Fibroblast of villous mesenchyme (primary cell): Measurements from ENCODE around the gene PTN. TPM values are rescaled to one million over a fixed set of nuclear protein-coding genes. Genes with fewer than 3 reads are reported as not detected.

Source experiments
- DNase-seq: peaks from one replicate; pipeline ENCODE4 v3.0.0-alpha.2; 2010; ENCODE audit warnings: low read depth
- H3K4me3 ChIP-seq: 2 replicates; pipeline ENCODE4 v1.5.1; 2011; ENCODE audit warnings: low read depth, mild to moderate bottlenecking, low read length
- total RNA-seq: library from RNA; depleted of rRNA; stranded (reverse); fragments of >200 nt; gene quantifications from 2 replicates; pipeline ENCODE4 v1.2.3, GENCODE V29; 2012
- TF ChIP-seq, protein P1 (sequence below): IDR thresholded peaks from 2 replicates; pipeline ENCODE4 v1.5.1; 2012; ENCODE audit warnings: low read depth, mild to moderate bottlenecking, low read length; ENCODE audit not compliant: insufficient read depth

PTN gene, protein sequence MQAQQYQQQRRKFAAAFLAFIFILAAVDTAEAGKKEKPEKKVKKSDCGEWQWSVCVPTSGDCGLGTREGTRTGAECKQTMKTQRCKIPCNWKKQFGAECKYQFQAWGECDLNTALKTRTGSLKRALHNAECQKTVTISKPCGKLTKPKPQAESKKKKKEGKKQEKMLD
- total RNA-seq, result 9.1 and 25.1 TPM in 2 replicates

DNA sequence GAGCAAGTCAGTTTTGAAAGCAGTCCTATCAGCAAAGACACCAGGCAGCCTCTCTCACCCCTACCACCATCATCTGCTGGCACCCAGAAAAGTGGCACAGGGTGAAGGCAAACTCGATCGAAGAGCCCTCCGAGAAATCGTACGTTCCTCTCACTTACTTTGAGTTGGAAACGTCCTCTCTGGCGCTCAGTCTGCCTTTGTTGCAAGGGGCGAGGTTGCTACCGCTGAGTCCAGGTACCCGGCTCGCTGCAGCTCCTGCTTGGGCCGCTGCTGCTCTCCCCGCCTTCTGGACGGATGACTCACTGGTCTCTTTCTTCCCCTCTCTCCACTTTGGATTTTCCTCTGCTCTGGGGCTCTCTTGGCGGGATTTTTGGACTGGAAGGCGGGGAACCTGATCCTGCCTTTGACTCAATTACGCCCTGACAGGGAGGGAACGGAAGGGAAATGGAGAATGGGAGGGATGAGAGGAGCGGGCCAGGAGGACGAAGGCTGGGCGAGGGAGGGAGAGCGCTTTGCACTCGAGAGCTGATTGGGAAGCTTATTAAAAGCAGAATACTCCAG is at the start of gene PTN:
Gene PTN, minus strand, starts transcription at position 453 of the 561 bp plus-strand sequence. CDS start 88,760 bp downstream, outside the sequence.
- H3K4me3 ChIP-seq, result peak within 1 kb of the TSS; percentile 54
- TF ChIP-seq, protein P1, sequence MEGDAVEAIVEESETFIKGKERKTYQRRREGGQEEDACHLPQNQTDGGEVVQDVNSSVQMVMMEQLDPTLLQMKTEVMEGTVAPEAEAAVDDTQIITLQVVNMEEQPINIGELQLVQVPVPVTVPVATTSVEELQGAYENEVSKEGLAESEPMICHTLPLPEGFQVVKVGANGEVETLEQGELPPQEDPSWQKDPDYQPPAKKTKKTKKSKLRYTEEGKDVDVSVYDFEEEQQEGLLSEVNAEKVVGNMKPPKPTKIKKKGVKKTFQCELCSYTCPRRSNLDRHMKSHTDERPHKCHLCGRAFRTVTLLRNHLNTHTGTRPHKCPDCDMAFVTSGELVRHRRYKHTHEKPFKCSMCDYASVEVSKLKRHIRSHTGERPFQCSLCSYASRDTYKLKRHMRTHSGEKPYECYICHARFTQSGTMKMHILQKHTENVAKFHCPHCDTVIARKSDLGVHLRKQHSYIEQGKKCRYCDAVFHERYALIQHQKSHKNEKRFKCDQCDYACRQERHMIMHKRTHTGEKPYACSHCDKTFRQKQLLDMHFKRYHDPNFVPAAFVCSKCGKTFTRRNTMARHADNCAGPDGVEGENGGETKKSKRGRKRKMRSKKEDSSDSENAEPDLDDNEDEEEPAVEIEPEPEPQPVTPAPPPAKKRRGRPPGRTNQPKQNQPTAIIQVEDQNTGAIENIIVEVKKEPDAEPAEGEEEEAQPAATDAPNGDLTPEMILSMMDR, result no peak
- peak; percentile 32 for DNase-seq

DNA sequence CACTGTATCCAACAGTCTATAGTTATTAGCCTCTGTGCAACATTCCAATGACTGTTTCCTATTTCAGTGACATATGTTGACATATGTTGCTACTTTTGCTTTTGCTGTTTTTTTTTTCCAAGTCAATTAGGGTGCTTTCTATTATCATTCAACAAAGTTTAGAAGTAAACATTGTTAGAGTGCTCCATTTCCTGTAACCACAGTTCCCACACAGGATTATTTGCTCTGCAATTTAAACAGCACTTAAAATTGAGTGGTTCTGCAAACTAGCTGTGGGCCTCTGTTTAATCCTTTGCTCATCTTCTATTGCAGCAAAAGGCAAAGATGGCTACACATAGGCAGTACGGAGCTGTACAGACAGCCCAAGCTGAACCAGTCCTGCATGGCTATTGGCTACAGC is 46.5 kb upstream of the PTN start:
- no peak overlapping the region for H3K4me3 ChIP-seq
- peak; percentile 4 for DNase-seq
- TF ChIP-seq, protein P1, result no peak

DNA sequence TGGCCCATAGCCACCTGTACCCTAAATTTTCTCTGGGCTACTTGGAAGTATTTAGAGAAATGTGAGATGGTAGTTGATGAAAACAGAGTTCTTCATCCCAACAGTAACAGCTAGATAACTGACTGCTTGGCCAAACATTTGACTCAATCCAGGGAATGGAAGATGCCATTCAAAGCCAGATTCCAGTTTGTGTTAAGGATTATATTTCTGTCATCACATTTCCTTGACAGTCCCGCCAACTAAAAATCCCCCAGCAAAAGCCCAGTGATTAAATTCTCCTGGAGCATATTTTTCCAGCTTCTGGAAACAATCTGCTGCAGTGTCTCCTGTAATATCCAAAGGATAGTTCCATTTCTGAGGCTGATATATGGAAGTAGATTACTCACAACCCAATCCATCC is 45.4 kb upstream of the PTN start:
- no peak for DNase-seq

DNA sequence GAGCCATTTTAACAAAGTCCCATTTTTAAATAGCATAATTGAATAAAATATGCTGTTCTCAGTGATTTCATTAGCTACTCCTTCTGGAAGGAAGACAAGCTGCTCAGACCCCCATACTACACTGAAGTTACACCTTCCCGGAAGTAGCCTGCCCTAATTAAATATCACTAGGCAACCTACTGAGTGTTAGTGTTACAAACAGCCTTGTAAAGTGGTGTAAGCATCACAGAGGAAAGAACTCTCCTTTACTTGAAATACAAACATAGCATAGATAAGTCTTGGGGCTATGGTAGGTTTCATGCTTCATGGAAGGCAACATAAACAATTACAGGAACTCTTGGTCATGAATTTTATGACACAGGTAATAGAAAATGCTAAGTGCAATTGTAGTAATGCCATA is 43.4 kb upstream of the PTN start:
- DNase-seq, result no peak
- H3K4me3 ChIP-seq, result no peak overlapping the region
- TF ChIP-seq, protein P1, result no peak

More for the DNA sequence above, 45.4 kb upstream of the PTN start:
- H3K4me3 ChIP-seq, result no peak overlapping the region
- TF ChIP-seq, protein P1, result no peak

DNA sequence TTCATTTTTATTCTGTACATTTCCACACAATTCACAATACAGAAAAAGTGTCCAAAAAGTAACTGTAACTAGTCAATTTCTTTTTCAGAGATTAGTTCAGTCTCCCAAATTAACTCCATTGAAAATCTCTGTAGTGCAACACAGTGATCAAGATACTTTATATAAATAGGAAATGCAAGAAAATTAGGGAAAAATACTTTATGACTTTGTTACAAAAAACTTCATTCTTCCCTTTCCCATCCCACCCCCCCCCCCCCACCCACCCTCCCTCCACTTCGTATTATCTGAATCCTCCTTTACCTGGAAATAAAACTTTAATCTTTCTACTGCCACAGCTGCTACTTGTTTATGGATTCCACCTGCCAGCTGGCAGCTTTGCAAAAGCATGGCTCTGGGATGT is 37.5 kb upstream of the PTN start:
- no peak for DNase-seq
- H3K4me3 ChIP-seq, result no peak overlapping the region
- TF ChIP-seq, protein P1, result no peak

DNA sequence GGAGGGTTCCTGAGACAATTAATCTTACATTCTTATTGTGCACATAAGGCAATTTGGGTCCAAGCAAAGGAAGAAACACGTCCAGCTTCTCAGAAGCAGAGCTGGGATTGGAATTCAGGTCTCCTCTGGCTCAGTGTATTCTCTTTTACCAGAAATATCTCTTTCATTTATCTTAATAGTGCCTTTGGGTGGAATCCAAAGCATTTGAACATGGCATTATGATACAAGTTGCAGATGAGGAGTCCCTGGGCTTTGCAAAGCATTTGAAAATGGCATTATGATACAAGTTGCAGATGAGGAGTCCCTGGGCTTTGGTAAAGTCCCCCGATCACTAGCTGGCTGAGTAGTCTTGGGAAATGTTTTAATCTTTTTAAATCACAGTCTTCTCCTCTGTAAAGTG is 30.0 kb upstream of the PTN start:
- H3K4me3 ChIP-seq, result no peak overlapping the region
- TF ChIP-seq, protein P1, result no peak
- DNase-seq, result no peak

DNA sequence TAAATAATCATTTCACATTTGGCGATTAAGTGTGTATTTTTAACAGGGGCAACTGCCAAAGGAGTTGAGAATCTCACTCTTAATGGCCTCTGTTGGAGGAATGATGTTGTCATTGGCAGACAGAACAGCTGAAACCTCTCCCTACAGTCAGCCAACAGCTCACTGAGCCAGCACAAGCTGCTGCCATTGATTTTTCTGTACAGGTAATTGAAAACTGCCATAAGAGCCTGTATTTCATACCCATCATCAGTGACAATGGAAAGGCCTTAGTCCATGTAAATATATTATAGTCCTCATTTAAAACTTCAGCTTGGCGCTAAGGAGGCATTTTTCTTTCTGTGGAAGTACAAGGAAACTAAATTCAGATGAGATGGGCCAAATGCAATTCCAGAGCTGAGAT is 28.1 kb upstream of the PTN start:
- no peak overlapping the region for H3K4me3 ChIP-seq
- DNase-seq, result no peak
- TF ChIP-seq, protein P1, result no peak
